ENCODE results near the gene CPNE1. TPM values are rescaled to one million over a fixed set of nuclear protein-coding genes. Genes with fewer than 3 reads are reported as not detected.

CPNE1 gene
- total RNA-seq, 1 experiment from 2014 or later, result 333 TPM

GRCh38 chr20:35616465-35617396 is 48.0 kb downstream of the CPNE1 start:
- no peak for TF ChIP-seq SIN3A (IDR thresholded peaks at IDR 0.05; ENCODE audit: low read depth)
- peak; percentile 80 for TF ChIP-seq TCF7L2 (IDR thresholded peaks at IDR 0.05; ENCODE audit: borderline replicate concordance, extremely low read depth, insufficient read depth, insufficient read length)
- peak; percentile 72 for TF ChIP-seq POLR2AphosphoS5 (IDR thresholded peaks at IDR 0.05; ENCODE audit: low read depth, low read length)
- Histone ChIP-seq H3K79me2 (ENCODE audit: insufficient read depth, low read length) (0 out of 2 replicates have a peak, but pooled peaks cover 5% of the 10 kb centered on the region), H3K9me3 (ENCODE audit: control insufficient read depth in 1 of 2, insufficient read depth in 1 of 2, low read depth in 1 of 2, low read length in 2 of 2) (no peaks in the 10 kb centered on the region), H3K36me3 (ENCODE audit: control insufficient read depth in 1 of 2, insufficient read depth in 2 of 2, low read length in 2 of 2) (no peaks in the 10 kb centered on the region), H3K27ac (ENCODE audit: low read depth, low read length) (peak overlapping the region; percentile 79), H3K9me2 (ENCODE audit: insufficient read depth) (no peaks in the 10 kb centered on the region), H3K9ac (ENCODE audit: low read length) (peak overlapping the region; percentile 72), H3K4me2 (ENCODE audit: low read length) (peak overlapping the region; percentile 98), H3K4me3 (replicated peaks in 1 of 2; ENCODE audit: low read depth in 1 of 2, low read length in 2 of 2) (peak overlapping the region; percentile 63 to 70), H2AFZ (ENCODE audit: low read depth, low read length, poor library complexity, severe bottlenecking) (no peak overlapping the region), H4K20me1 (ENCODE audit: insufficient read depth) (no peaks in the 10 kb centered on the region), H3K4me1 (ENCODE audit: control insufficient read depth in 1 of 2, insufficient read depth in 2 of 2, low read length in 2 of 2) (peaks cover 19 to 42% of the 10 kb centered on the region in 2 experiments), H3K27me3 (ENCODE audit: insufficient read depth, low read length) (no peaks in the 10 kb centered on the region)
- POLR2A ChIA-PET, result interaction anchor here (0.7 to 1.5 kb wide), 4 partner anchors 9 to 126 kb away, joined by 3 to 6 read pairs (median 4); partner anchors contain the start of gene RBM39
- DNase-seq (ENCODE audit: low read depth, low spot score) (peak; percentile 99), ATAC-seq (peak; percentile 55)
- CTCF ChIA-PET, result interaction anchor here (0.7 to 0.8 kb wide), 2 partner anchors 41 to 338 kb away, joined by 3 to 4 read pairs; partner anchors contain the start of gene SCAND1
- BruUV-seq (replicated peaks), result TSS peak; percentile 64
- intact Hi-C loops (cut with micrococcal nuclease), result loop anchor here (5.0 kb wide), 1 partner anchor 74 kb away; the partner anchor contains the start of gene ERGIC3
- RAD21 ChIA-PET (ENCODE audit: low non-redundant PET in 1 of 2, low total read pairs in 2 of 2, uncharacterized antibody in 2 of 2, unreplicated experiment in 2 of 2), result interaction anchor here in 1 of 2 experiments (1.1 kb wide), 1 partner anchor 376 kb away, joined by 6 read pairs; no protein-coding TSS in a partner anchor

- Histone ChIP-seq H3K4me1 (ENCODE audit: control insufficient read depth in 1 of 2, insufficient read depth in 2 of 2, low read length in 2 of 2) (peaks cover 19 to 48% of the 10 kb centered on the region in 2 experiments), H3K36me3 (ENCODE audit: control insufficient read depth in 1 of 2, insufficient read depth in 2 of 2, low read length in 2 of 2) (no peaks in the 10 kb centered on the region), H4K20me1 (ENCODE audit: insufficient read depth) (no peaks in the 10 kb centered on the region), H3K9me2 (ENCODE audit: insufficient read depth) (no peaks in the 10 kb centered on the region), H3K9me3 (ENCODE audit: control insufficient read depth in 1 of 2, insufficient read depth in 1 of 2, low read depth in 1 of 2, low read length in 2 of 2) (no peaks in the 10 kb centered on the region), H3K4me2 (ENCODE audit: low read length) (peak within 1 kb of the TSS; percentile 98), H3K27me3 (ENCODE audit: insufficient read depth, low read length) (no peaks in the 10 kb centered on the region), H3K9ac (ENCODE audit: low read length) (peak within 1 kb of the TSS; percentile 72), H3K4me3 (replicated peaks in 1 of 2; ENCODE audit: low read depth in 1 of 2, low read length in 2 of 2) (peak within 1 kb of the TSS; percentile 63 to 70), H2AFZ (ENCODE audit: low read depth, low read length, poor library complexity, severe bottlenecking) (peak within 1 kb of the TSS; percentile 4), H3K79me2 (ENCODE audit: insufficient read depth, low read length) (0 out of 2 replicates have a peak, but pooled peaks cover 5% of the 10 kb centered on the region), H3K27ac (ENCODE audit: low read depth, low read length) (peak within 1 kb of the TSS; percentile 93)
- TF ChIP-seq TCF7L2 (IDR thresholded peaks at IDR 0.05; ENCODE audit: borderline replicate concordance, extremely low read depth, insufficient read depth, insufficient read length), result peak; percentile 30
- peak; percentile 75; the same call in 1 of the 2 replicates for TF ChIP-seq ZFX (IDR thresholded peaks at IDR 0.05)
- no peak for TF ChIP-seq CTCF (IDR thresholded peaks at IDR 0.05 in 2 of 3, conservative IDR thresholded peaks at IDR 0.05 in 1 of 3; ENCODE audit: borderline replicate concordance in 1 of 3, insufficient read depth in 1 of 3, low read depth in 2 of 3, low read length in 2 of 3)
- peak; percentile 84 for TF ChIP-seq POLR2AphosphoS5 (IDR thresholded peaks at IDR 0.05; ENCODE audit: low read depth, low read length)
- ChIA-PET POLR2A (interaction anchor here (0.7 to 1.5 kb wide), 5 partner anchors 8 to 161 kb away, joined by 3 to 6 read pairs (median 3); partner anchors contain the start of genes CEP250 and RBM39), RAD21 (ENCODE audit: low non-redundant PET in 1 of 2, low total read pairs in 2 of 2, uncharacterized antibody in 2 of 2, unreplicated experiment in 2 of 2) (no interaction called here), CTCF (interaction anchor here (0.8 kb wide), 1 partner anchor 339 kb away, joined by 4 read pairs; the partner anchor contains the start of gene SCAND1)
- intact Hi-C loops (cut with micrococcal nuclease), result loop anchor here (5.0 kb wide), 1 partner anchor 74 kb away; the partner anchor contains the start of gene ERGIC3
- no TSS peak for BruUV-seq (replicated peaks)
- DNase-seq (ENCODE audit: low read depth, low spot score) (no peak), ATAC-seq (peak; percentile 83)
Measured at GRCh38 chr20:35615667-35616464, 48.8 kb downstream of the CPNE1 start, which contains the start of gene SPAG4. Gene SPAG4, plus strand, starts transcription at chr20:35615829. Its CDS starts 175 bp downstream, at chr20:35616004.

Measured in HCT116 (cell line).